ENCODE results near the gene CDH1. TPM values are rescaled to one million over a fixed set of nuclear protein-coding genes. Genes with fewer than 3 reads are reported as not detected.

Gene CDH1
- polyA plus RNA-seq, 1 of the 3 experiments (the other 2 are of a cell fraction): not detected

GRCh38 chr16:68698091-68698490, 39.0 kb upstream of the CDH1 start:
- H3K4me1 ChIP-seq (ENCODE audit: control insufficient read depth in 1 of 2, insufficient read depth in 2 of 2, low read depth in 1 of 2, low read length in 1 of 2): no peaks in the 10 kb centered on the region
- H3K9me2 ChIP-seq: no peaks in the 10 kb centered on the region
- H3K79me2 ChIP-seq (ENCODE audit: insufficient read depth): no peaks in the 10 kb centered on the region
- no peak overlapping the region for H3K4me2 ChIP-seq
- ChIA-PET CTCF (interaction anchor here (1.3 to 2.9 kb wide), 3 partner anchors 102 to 170 kb away, joined by 3 to 10 read pairs (median 8); no protein-coding TSS in a partner anchor), POLR2A (no interaction called here)
- no peaks in the 10 kb centered on the region for H3K9me3 ChIP-seq
- no peak for DNase-seq
- H2AFZ ChIP-seq (ENCODE audit: low read depth): no peak overlapping the region
- H3K27ac ChIP-seq (ENCODE audit: low read depth in 2 of 2, low read length in 1 of 2): no peak overlapping the region
- no peaks in the 10 kb centered on the region for H3K36me3 ChIP-seq (replicated peaks in 1 of 2; ENCODE audit: control insufficient read depth in 1 of 2, insufficient read depth in 2 of 2, low read length in 1 of 2)
- no peak for TF ChIP-seq PBX3 (IDR thresholded peaks at IDR 0.05)
- TF ChIP-seq GATA2 (CRISPR knock-in tag; IDR thresholded peaks at IDR 0.05): no peak
- no peak for TF ChIP-seq RCOR1 (IDR thresholded peaks at IDR 0.05; ENCODE audit: low read length)
- TF ChIP-seq CTCF (IDR thresholded peaks at IDR 0.05): no peak
- H3K4me3 ChIP-seq (ENCODE audit: low read depth in 2 of 2, low read length in 1 of 2): no peak overlapping the region
- no peaks in the 10 kb centered on the region for H4K20me1 ChIP-seq (ENCODE audit: insufficient read depth)
- 72% methylated on average over 19 of the region's 23 CpGs for WGBS (ENCODE audit: low lambda C conversion rate)
- H3K27me3 ChIP-seq (ENCODE audit: insufficient read depth): no peaks in the 10 kb centered on the region
- no peak overlapping the region for H3K9ac ChIP-seq
- H3F3A ChIP-seq (replicated peaks; ENCODE audit: insufficient read depth): no peaks in the 10 kb centered on the region

GRCh38 chr16:68700120-68700519, 37.0 kb upstream of the CDH1 start:
- Histone ChIP-seq H2AFZ (ENCODE audit: low read depth) (no peak overlapping the region), H3K79me2 (ENCODE audit: insufficient read depth) (no peaks in the 10 kb centered on the region), H4K20me1 (ENCODE audit: insufficient read depth) (no peaks in the 10 kb centered on the region), H3K27ac (ENCODE audit: low read depth in 2 of 2, low read length in 1 of 2) (no peak overlapping the region), H3K4me2 (no peak overlapping the region), H3F3A (replicated peaks; ENCODE audit: insufficient read depth) (peaks cover 2% of the 10 kb centered on the region), H3K4me1 (ENCODE audit: control insufficient read depth in 1 of 2, insufficient read depth in 2 of 2, low read depth in 1 of 2, low read length in 1 of 2) (no peaks in the 10 kb centered on the region), H3K27me3 (ENCODE audit: insufficient read depth) (no peaks in the 10 kb centered on the region), H3K9me2 (no peaks in the 10 kb centered on the region), H3K9me3 (no peaks in the 10 kb centered on the region), H3K4me3 (ENCODE audit: low read depth in 2 of 2, low read length in 1 of 2) (no peak overlapping the region), H3K9ac (no peak overlapping the region), H3K36me3 (replicated peaks in 1 of 2; ENCODE audit: control insufficient read depth in 1 of 2, insufficient read depth in 2 of 2, low read length in 1 of 2) (no peaks in the 10 kb centered on the region)
- WGBS (ENCODE audit: low lambda C conversion rate): 73% methylated on average over 5 of the region's 6 CpGs
- POLR2A ChIA-PET: no interaction called here
- DNase-seq: no peak
- CTCF ChIA-PET: interaction anchor here (1.7 to 2.4 kb wide), 3 partner anchors 100 to 172 kb away, joined by 5 to 9 read pairs (median 8); no protein-coding TSS in a partner anchor
- TF ChIP-seq POLR2AphosphoS5 (IDR thresholded peaks at IDR 0.05; ENCODE audit: low read depth, low read length) (no peak), RFX5 (IDR thresholded peaks at IDR 0.05; ENCODE audit: low read length) (no peak), NRF1 (IDR thresholded peaks at IDR 0.05; ENCODE audit: low read depth, low read length) (no peak), EP300 (IDR thresholded peaks at IDR 0.05; ENCODE audit: borderline replicate concordance in 1 of 2, low read depth in 1 of 2, low read length in 1 of 2) (no peak), MXI1 (IDR thresholded peaks at IDR 0.05; ENCODE audit: low read depth, low read length) (no peak), CTCF (IDR thresholded peaks at IDR 0.05) (no peak), MAX (IDR thresholded peaks at IDR 0.05; ENCODE audit: low read depth) (no peak), IRF3 (IDR thresholded peaks at IDR 0.05; ENCODE audit: low read depth, low read length) (no peak), MEF2A (IDR thresholded peaks at IDR 0.05; ENCODE audit: borderline replicate concordance, low read depth) (no peak)

All from SK-N-SH (cell line).